Measurements from ENCODE around the gene CCDC15. TPM values are rescaled to one million over a fixed set of nuclear protein-coding genes. Genes with fewer than 3 reads are reported as not detected.

Gene CCDC15
- total and polyA plus RNA-seq, 2 experiments from 2014 or later: 2.9 to 3.3 TPM

DNA sequence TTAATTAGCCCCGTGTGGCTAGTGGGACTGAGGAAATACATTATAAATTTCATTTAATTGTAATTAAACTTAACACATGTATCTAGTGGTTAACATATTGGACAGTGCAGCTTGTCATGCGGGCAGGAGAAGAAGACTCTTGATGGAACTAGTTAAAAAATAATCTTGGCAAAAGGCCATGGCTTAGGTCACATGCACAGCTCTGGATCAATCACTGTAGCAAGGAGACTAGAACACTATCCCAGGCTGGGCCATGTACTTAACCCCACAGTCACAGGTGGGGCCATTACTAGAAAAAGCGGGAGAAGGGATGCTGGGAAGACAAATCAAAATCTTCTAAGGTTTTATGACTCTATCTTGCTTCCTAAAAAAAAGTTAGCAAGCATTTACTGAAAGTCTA is 9.4 kb upstream of the CCDC15 start (continued):
- TF ChIP-seq ETS1 (IDR thresholded peaks at IDR 0.05) (no peak), NANOG (IDR thresholded peaks at IDR 0.05; ENCODE audit: borderline replicate concordance) (no peak), EZH2 (IDR thresholded peaks at IDR 0.05; ENCODE audit: low read depth, unreplicated experiment) (no peak), STAT1 (IDR thresholded peaks at IDR 0.05; ENCODE audit: unreplicated experiment) (no peak), EZH2phosphoT487 (IDR thresholded peaks at IDR 0.05; ENCODE audit: unreplicated experiment) (no peak), ZNF331 (CRISPR knock-in tag; IDR thresholded peaks at IDR 0.05; ENCODE audit: low read depth) (no peak), JUNB (IDR thresholded peaks at IDR 0.05; ENCODE audit: unreplicated experiment) (no peak), CTCF (conservative IDR thresholded peaks at IDR 0.05; ENCODE audit: low read depth in 2 of 2) (no peak), CREB1 (CRISPR knock-in tag; IDR thresholded peaks at IDR 0.05; ENCODE audit: low read depth) (no peak)

DNA sequence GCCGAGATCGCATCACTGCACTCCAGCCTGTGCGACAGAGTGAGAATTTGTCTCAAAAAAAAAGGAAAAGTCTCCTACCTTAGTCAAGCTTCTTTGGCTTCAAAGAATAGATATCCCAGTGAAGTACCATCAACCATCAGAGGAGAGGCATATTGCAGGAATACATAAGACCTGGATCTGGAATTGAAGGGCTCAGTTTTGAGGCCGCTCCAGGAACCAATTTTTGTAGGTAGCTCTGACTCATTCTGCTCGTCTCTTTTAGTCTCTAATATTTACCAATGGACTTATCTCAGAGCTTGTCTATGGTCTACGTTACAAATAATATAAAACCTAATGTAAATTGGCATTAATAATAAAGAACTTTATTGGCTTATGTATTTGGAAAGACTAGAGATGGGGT is 8.2 kb upstream of the CCDC15 start:
- ATAC-seq: no peak
- H4K20me1 ChIP-seq (replicated peaks; ENCODE audit: insufficient read depth): no peaks in the 10 kb centered on the region
- peaks cover 2% of the 10 kb centered on the region; the same call in 2 of the 3 replicates for H3K9me3 Mint-ChIP-seq
- no peaks in the 10 kb centered on the region for H3K27me3 ChIP-seq (ENCODE audit: insufficient read depth)
- peaks cover 10% of the 10 kb centered on the region; the same call in 1 of the 2 replicates for H3K9me2 ChIP-seq (ENCODE audit: insufficient read depth)
- no peaks in the 10 kb centered on the region for H3K79me2 ChIP-seq (replicated peaks; ENCODE audit: insufficient read depth)
- H3K27ac ChIP-seq (ENCODE audit: low read depth): no peak overlapping the region
- no peaks in the 10 kb centered on the region for H3K4me1 Mint-ChIP-seq
- H3K36me3 ChIP-seq (ENCODE audit: insufficient read depth): no peaks in the 10 kb centered on the region
- no peak overlapping the region for H3K4me3 ChIP-seq
- H2AFZ ChIP-seq: no peak overlapping the region
- H3K4me2 ChIP-seq: no peak overlapping the region
- H3K4me3 Mint-ChIP-seq: no peak overlapping the region
- peaks cover 2% of the 10 kb centered on the region for H3K27me3 Mint-ChIP-seq (ENCODE audit: insufficient read depth, low read depth, poor library complexity)
- no peaks in the 10 kb centered on the region for H3F3A ChIP-seq (replicated peaks; ENCODE audit: low read depth)
- H3K36me3 Mint-ChIP-seq (ENCODE audit: low read depth): peaks cover 5% of the 10 kb centered on the region; the same call in 1 of the 3 replicates
- H3K4me1 ChIP-seq (ENCODE audit: insufficient read depth): no peaks in the 10 kb centered on the region
- no peak for DNase-seq (ENCODE audit: low spot score)
- H3K27ac Mint-ChIP-seq: no peak overlapping the region
- TF ChIP-seq EZH2 (IDR thresholded peaks at IDR 0.05; ENCODE audit: low read depth, unreplicated experiment): no peak
- TF ChIP-seq, protein P1, sequence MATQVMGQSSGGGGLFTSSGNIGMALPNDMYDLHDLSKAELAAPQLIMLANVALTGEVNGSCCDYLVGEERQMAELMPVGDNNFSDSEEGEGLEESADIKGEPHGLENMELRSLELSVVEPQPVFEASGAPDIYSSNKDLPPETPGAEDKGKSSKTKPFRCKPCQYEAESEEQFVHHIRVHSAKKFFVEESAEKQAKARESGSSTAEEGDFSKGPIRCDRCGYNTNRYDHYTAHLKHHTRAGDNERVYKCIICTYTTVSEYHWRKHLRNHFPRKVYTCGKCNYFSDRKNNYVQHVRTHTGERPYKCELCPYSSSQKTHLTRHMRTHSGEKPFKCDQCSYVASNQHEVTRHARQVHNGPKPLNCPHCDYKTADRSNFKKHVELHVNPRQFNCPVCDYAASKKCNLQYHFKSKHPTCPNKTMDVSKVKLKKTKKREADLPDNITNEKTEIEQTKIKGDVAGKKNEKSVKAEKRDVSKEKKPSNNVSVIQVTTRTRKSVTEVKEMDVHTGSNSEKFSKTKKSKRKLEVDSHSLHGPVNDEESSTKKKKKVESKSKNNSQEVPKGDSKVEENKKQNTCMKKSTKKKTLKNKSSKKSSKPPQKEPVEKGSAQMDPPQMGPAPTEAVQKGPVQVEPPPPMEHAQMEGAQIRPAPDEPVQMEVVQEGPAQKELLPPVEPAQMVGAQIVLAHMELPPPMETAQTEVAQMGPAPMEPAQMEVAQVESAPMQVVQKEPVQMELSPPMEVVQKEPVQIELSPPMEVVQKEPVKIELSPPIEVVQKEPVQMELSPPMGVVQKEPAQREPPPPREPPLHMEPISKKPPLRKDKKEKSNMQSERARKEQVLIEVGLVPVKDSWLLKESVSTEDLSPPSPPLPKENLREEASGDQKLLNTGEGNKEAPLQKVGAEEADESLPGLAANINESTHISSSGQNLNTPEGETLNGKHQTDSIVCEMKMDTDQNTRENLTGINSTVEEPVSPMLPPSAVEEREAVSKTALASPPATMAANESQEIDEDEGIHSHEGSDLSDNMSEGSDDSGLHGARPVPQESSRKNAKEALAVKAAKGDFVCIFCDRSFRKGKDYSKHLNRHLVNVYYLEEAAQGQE (IDR thresholded peaks at IDR 0.05; ENCODE audit: unreplicated experiment): no peak
- TF ChIP-seq ZNF114 (CRISPR knock-in tag; IDR thresholded peaks at IDR 0.05): no peak
- no peak for TF ChIP-seq ETS1 (IDR thresholded peaks at IDR 0.05)
- no peak for TF ChIP-seq POLR2AphosphoS5 (IDR thresholded peaks at IDR 0.05; ENCODE audit: low read depth)
- TF ChIP-seq NANOG (IDR thresholded peaks at IDR 0.05; ENCODE audit: borderline replicate concordance): no peak
- no peak for TF ChIP-seq EZH2phosphoT487 (IDR thresholded peaks at IDR 0.05; ENCODE audit: unreplicated experiment)
- TF ChIP-seq ZNF331 (CRISPR knock-in tag; IDR thresholded peaks at IDR 0.05; ENCODE audit: low read depth): no peak
- TF ChIP-seq JUNB (IDR thresholded peaks at IDR 0.05; ENCODE audit: unreplicated experiment): no peak
- no peak for TF ChIP-seq STAT1 (IDR thresholded peaks at IDR 0.05; ENCODE audit: unreplicated experiment)
